ENCODE measurements around the gene CPNE7. TPM values are rescaled to one million over a fixed set of nuclear protein-coding genes. Genes with fewer than 3 reads are reported as not detected.

Gene CPNE7
- total RNA-seq, result 3.6 and 4.0 TPM in 2 replicates

DNA sequence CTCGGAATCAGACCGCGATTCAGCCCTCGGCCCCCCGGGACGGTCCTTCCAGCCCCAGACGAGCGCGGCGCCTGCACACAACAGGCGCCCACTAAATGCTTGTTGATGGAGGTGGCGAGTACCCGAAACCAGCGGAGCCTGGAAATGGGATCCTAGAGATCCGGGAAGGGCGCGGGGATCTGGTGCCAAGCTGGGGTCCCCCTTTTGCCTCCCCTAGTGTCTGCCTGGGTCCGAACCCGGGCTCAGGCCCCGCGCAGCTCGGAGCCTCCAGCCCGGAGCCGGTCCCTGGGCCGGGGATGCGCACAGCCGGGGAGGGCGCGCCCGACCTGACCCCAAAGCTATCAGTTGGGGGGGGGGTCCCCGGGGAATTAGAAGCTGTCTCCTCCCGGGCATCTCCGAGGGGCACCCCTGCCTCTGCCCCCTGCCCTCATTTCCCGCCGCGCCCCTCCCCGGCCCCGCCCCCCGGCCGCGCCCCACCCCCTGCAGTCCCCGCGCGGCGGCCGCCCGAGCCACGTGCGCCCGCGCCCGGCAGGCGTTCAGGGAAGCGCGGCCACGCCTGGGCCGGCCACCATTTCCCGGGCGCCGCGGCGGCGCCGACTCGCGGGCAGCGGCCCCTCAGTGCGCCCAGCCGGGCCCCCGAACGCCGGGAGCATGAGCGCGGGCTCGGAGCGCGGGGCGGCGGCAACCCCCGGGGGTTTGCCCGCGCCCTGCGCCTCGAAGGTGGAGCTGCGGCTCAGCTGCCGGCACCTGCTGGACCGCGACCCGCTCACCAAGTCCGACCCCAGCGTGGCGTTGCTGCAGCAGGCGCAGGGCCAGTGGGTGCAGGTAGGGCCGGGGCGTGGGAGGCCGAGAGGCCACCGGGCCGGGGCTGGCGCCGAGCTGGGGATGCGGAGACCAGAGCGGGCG lies at the start of gene CPNE7:
Gene CPNE7 (plus strand): TSS at position 512 of the 906 bp plus-strand sequence. CDS start 140 bp downstream, at position 652.

DNA sequence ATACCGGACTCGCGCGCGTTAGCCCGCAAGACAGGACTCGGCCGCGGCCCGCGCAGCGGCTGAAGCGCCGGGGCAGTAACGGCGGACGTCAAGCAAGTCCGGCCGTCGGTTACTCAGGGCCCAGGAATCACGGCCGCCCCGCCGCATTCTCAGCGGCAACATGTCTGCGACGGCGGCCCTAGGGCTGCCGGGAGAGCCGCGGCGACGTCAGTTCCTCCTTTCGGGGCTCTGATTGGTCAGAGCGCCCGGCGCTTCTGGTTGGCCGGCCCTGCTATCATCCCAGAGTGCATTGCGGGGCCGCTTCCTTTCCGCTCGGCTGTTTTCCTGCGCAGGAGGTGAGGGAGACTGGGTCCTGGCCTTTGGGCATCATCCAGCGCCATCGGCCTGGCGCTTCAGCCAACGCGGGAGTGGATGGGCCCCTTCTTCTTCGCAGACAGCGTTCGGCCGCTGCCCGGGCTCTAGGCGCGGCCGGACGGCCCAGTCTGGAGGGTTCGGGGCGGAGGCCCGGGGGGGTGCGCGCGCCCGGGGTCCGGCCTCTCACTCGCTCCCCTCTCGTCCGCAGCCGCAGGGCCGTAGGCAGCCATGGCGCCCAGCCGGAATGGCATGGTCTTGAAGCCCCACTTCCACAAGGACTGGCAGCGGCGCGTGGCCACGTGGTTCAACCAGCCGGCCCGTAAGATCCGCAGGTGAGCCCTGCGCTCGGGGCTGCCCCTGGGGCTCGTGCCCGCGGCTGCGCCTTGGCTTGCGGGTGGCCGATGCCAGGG lies 15.0 kb upstream of the CPNE7 start, which contains the start of gene RPL13:
Gene RPL13 (plus strand): TSS at position 305 of the 764 bp plus-strand sequence. CDS start 278 bp downstream, at position 583.

DNA sequence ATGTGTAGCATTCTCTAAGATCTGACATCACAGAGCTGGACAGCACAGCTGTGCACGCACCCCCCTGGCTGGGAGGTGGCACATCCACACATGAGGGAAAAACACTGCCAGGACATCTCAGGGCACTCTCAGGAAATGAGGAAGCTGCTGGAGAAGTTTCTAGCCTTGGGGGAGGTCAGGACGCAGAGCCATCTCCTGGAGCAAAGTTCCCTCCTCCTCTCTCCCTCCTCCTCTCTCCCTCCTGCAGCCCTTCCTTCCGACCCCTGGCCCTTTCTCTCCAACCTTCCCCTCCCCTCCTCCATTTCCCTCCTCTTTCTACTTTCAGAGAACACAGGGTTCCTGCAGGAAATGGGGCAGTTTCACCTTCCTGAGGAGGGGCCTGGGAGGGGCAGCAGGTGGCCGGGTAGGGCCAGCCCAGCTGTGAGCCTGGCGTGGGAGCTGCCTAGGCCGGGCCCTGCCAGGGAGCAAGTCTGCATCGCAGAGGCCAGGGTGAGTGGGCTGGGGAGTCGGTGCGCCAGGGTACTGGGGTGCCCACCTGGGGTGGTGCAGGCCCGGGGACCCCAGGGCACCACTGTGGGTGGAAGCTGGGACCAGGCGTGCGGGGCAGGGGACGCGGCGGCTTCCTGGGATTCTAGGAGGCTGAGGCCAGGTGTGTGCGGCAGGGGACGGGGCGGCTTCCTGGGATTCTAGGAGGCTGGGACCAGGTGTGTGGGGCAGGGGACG lies 37.8 kb downstream of the CPNE7 start, which contains the start of gene DPEP1:
Gene DPEP1 (plus strand): TSS at position 412 of the 723 bp plus-strand sequence. CDS start 16,769 bp downstream, outside the sequence.

Other genes with a start within 250 kb of the CPNE7 start
- gene ANKRD11, start 85.2 kb upstream of the CPNE7 start, total RNA-seq, result 44.3 and 52.3 TPM in 2 replicates
- 80.6 and 109 TPM in 2 replicates for gene SPG7, start 67.4 kb upstream of the CPNE7 start, total RNA-seq
- 3,018 and 3,893 TPM in 2 replicates for gene RPL13, start 15.1 kb upstream of the CPNE7 start, total RNA-seq
- 0.14 and 0.65 TPM in 2 replicates for gene DPEP1, start 37.9 kb downstream of the CPNE7 start, total RNA-seq
- gene CHMP1A, start 82.0 kb downstream of the CPNE7 start, total RNA-seq, result 72.0 and 82.3 TPM in 2 replicates
- gene SPATA33, start 82.1 kb downstream of the CPNE7 start, total RNA-seq, result 1.3 and 2.6 TPM in 2 replicates
- gene CDK10, start 110.9 kb downstream of the CPNE7 start, total RNA-seq, result 25.6 and 29.5 TPM in 2 replicates
- 6.7 and 6.8 TPM in 2 replicates for gene SPATA2L, start 125.9 kb downstream of the CPNE7 start, total RNA-seq
- gene VPS9D1, start 145.1 kb downstream of the CPNE7 start, total RNA-seq, result 7.1 TPM in 2 replicates
- 8.2 and 12.5 TPM in 2 replicates for gene ZNF276, start 145.8 kb downstream of the CPNE7 start, total RNA-seq
- 2.0 and 2.2 TPM in 2 replicates for gene FANCA, start 240.9 kb downstream of the CPNE7 start, total RNA-seq